RWPE2 (cell line): ENCODE results near the gene LSM4.

Experiments used
- ATAC-seq: fragments of 200-7000 bp; cut with Tn5 transposase; 3 replicates; pipeline ENCODE4 v1.9.1; 2021; ENCODE audit warnings: low read depth
- DNase-seq: peaks from one replicate; pipeline ENCODE4 v3.0.0-alpha.2; 2020; ENCODE audit warnings: low spot score
- H3K27ac ChIP-seq: fragments of 450-650 bp; 2 replicates; pipeline ENCODE4 v1.5.1; 2017; ENCODE audit warnings: mild to moderate bottlenecking; ENCODE audit not compliant: poor library complexity, severe bottlenecking
- H3K27me3 ChIP-seq: fragments of 250-450 bp; sonication (Bioruptor Pico); 2 replicates; pipeline ENCODE4 v1.5.1; 2021; ENCODE audit warnings: mild to moderate bottlenecking, moderate library complexity; ENCODE audit not compliant: insufficient read depth, poor library complexity, severe bottlenecking
- H3K36me3 ChIP-seq: fragments of 250-450 bp; sonication (Bioruptor Pico); 2 replicates; pipeline ENCODE4 v1.5.1; 2020; ENCODE audit warnings: low read depth, mild to moderate bottlenecking, moderate library complexity
- H3K4me1 ChIP-seq: fragments of 250-450 bp; sonication (Bioruptor Pico); 2 replicates; pipeline ENCODE4 v1.5.1; 2021; ENCODE audit warnings: mild to moderate bottlenecking, moderate library complexity; ENCODE audit not compliant: insufficient read depth, poor library complexity, severe bottlenecking
- H3K4me3 ChIP-seq: fragments of 250-450 bp; sonication (Bioruptor Pico); 2 replicates; pipeline ENCODE4 v1.5.1; 2021; ENCODE audit warnings: mild to moderate bottlenecking, moderate library complexity; ENCODE audit not compliant: severe bottlenecking
- H3K9me3 ChIP-seq: fragments of 250-450 bp; sonication (Bioruptor Pico); 2 replicates; pipeline ENCODE4 v1.5.1; 2021; ENCODE audit warnings: mild to moderate bottlenecking, moderate library complexity; ENCODE audit not compliant: severe bottlenecking
- TF ChIP-seq, protein P1 (sequence below): fragments of 450-650 bp; IDR thresholded peaks from one replicate; pipeline ENCODE4 v1.5.1; 2017; ENCODE audit warnings: mild to moderate bottlenecking, moderate library complexity; ENCODE audit not compliant: poor library complexity, severe bottlenecking

The LSM4 gene

DNA sequence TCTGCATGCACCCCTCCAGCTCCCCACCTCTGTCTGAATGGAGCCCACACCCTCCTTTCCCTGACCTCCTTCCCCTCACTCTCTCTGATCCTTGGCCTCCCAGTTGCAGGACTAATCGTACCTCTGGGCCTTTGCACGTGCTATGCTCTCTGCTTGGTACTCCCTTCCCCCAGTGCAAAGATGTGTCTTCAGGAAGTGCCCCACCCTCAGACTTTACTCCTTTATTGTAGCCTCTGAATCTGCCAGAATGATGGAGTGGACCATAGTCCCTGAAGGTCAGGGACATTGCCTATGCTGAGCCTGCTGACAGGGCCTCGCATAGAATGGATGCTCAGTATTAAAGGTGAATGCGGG lies 40.1 kb downstream of the LSM4 start:
- H3K27me3 ChIP-seq, result no peaks in the 10 kb centered on the region
- H3K36me3 ChIP-seq, result peaks cover 10% of the 10 kb centered on the region
- TF ChIP-seq, protein P1, sequence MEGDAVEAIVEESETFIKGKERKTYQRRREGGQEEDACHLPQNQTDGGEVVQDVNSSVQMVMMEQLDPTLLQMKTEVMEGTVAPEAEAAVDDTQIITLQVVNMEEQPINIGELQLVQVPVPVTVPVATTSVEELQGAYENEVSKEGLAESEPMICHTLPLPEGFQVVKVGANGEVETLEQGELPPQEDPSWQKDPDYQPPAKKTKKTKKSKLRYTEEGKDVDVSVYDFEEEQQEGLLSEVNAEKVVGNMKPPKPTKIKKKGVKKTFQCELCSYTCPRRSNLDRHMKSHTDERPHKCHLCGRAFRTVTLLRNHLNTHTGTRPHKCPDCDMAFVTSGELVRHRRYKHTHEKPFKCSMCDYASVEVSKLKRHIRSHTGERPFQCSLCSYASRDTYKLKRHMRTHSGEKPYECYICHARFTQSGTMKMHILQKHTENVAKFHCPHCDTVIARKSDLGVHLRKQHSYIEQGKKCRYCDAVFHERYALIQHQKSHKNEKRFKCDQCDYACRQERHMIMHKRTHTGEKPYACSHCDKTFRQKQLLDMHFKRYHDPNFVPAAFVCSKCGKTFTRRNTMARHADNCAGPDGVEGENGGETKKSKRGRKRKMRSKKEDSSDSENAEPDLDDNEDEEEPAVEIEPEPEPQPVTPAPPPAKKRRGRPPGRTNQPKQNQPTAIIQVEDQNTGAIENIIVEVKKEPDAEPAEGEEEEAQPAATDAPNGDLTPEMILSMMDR, result no peak
- ATAC-seq (no peak), DNase-seq (no peak)
- H3K9me3 ChIP-seq, result no peaks in the 10 kb centered on the region
- peak overlapping the region; percentile 95 for H3K27ac ChIP-seq
- H3K4me3 ChIP-seq, result peak overlapping the region; percentile 39
- H3K4me1 ChIP-seq, result peaks cover 7% of the 10 kb centered on the region

DNA sequence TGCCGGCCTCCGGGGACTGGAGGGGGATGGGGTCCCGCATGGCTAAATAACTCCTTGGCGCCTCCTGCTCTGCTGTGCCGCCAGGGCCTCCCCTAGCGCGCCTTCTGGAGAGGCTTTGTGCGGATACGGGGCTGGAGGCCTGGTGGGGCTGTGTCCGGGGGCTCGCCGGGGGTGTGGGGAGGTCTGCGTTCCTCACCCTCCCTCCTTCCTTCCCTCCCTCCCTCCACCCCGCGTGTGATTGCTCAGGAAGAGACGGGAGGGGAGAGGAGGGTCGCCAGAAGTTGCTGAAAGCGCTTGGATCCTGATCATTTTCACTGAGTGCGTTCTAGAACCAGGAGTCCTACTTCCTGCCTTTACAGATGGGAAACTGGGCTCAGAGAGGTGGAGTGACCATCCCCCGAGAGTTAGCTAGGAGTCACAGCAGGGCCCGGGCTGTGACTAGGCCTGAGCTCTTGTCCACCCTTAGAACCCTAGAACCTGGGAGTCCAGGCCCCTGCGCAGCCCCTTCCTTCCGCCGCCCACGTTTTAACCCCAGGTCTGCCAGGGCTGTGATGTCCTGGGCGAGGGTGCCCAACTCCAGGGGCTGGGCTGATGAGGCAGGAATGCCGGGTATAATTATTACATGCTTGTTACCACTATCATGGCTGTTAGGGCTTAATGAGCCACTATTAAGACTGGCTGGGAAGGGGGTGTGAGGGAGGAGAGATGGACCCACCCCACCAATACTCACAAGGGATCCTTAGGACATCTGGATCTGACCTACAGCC lies 40.7 kb downstream of the LSM4 start:
- TF ChIP-seq, protein P1, result no peak
- Histone ChIP-seq H3K27me3 (no peaks in the 10 kb centered on the region), H3K36me3 (peaks cover 10% of the 10 kb centered on the region), H3K9me3 (no peaks in the 10 kb centered on the region), H3K4me1 (peaks cover 7% of the 10 kb centered on the region), H3K4me3 (peak overlapping the region; percentile 39), H3K27ac (peak overlapping the region; percentile 95)
- DNase-seq (no peak), ATAC-seq (peak; percentile 23)

DNA sequence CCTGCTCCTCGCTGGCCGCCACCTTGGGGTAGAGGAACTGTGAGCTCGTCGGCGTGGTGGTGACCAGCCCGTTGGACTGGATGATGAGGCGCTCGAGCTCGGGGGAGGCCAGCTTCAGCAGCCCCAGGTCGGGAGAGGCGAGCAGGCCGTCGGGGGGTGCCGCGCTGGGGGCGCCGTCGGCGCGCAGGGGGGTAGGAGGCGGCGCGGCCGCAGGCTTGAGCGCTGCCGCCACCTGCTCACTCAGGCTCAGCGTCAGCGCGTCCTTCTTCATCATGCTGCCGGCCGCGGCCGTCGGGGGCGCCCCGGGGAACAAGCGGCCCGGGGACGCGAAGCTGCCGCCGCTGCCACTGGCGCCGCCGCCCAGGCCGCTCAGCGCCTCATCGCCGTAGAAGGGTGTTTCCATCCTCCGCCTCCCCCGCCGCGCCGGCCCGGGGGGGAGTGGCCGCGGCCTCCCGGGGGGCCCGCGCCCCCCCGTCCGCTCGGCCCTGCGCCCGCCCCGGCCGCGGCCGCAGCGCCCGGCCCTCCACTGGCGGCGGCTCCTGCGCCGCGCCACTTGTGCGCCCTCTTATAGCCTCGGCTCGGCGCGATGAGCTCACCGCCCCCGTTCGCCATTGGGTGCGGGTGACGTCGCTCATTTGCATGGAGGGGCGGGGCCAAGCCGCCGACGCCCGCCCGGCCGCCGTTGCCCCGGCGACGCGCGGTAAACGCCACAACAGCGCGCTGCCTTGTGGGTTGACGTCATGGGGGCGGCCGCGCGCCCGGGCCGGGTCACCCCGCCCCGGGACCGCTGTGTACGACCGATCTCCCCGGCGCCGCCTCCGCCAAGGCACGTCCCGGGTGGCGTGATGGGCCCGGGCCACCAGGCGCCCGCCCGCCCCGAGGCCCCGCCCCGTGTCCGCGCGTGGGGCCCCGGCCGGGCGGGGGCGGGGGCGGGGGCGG lies 41.5 kb downstream of the LSM4 start, which contains the start of gene JUND:
JUND (minus strand) TSS at position 541 of the 939 bp plus-strand sequence; CDS start at position 403, 138 bp downstream.
- DNase-seq (peak; percentile 96), ATAC-seq (peak; percentile 62)
- peak within 1 kb of the TSS; percentile 93 for H3K4me3 ChIP-seq
- H3K36me3 ChIP-seq, result peaks cover 10% of the 10 kb centered on the region
- peak within 1 kb of the TSS; percentile 95 for H3K27ac ChIP-seq
- H3K4me1 ChIP-seq, result peaks cover 7% of the 10 kb centered on the region
- no peaks in the 10 kb centered on the region for H3K27me3 ChIP-seq
- TF ChIP-seq, protein P1, result peak; percentile 6
- H3K9me3 ChIP-seq, result no peaks in the 10 kb centered on the region

DNA sequence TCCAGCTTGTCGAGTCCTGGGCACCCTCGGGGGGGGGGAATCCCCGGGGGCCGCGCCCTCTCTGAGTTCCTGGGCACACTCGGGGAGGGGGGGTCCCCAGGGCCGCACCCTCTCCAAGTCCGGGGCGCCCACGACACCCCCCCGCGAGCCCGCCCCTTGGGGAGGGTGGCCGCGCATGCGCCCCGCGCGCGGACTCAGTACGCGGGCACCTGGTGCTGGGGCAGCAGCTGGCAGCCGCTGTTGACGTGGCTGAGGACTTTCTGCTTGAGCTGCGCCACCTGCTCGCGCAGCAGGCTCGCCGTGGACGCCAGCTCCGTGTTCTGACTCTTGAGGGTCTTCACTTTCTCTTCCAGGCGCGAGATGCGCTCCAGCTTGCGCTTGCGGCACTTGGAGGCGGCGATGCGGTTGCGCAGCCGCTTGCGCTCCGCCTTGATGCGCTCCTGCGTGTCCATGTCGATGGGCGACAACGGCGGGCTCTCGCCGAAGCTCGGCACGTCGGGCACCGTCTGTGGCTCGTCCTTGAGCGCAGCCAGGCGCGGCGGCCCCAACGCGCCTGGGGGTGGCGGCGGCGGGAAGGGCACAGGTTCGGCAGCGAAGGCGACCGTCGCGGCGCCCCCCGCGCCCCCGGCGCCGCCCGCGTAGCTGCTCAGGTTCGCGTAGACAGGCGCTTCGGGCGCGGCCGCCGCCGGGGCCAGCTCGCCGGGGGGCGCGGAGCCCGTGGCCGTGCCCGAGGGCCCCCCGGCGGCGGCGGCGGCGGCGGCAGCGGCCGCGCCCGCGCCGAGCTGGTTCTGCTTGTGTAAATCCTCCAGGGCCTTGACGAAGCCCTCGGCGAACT lies 42.4 kb downstream of the LSM4 start:
- H3K36me3 ChIP-seq, result peaks cover 10% of the 10 kb centered on the region
- no peaks in the 10 kb centered on the region for H3K27me3 ChIP-seq
- H3K9me3 ChIP-seq, result no peaks in the 10 kb centered on the region
- ATAC-seq (peak; percentile 26), DNase-seq (no peak)
- peak overlapping the region; percentile 95 for H3K27ac ChIP-seq
- peak overlapping the region; percentile 93 for H3K4me3 ChIP-seq
- TF ChIP-seq, protein P1, result no peak
- H3K4me1 ChIP-seq, result peaks cover 9% of the 10 kb centered on the region
